Naive B cell (primary cell): ENCODE measurements around the gene TTC22. TPM values are rescaled to one million over a fixed set of nuclear protein-coding genes. Genes with fewer than 3 reads are reported as not detected.
A peak's percentile ranks its signal among the peaks of the same experiment; 100 is the strongest.

Experiments used
- ATAC-seq, 2 donors: fragments of 150-1000 bp; cut with Tn5 transposase; 2 replicates each; pipeline ENCODE4 v1.10.0; 2021; ENCODE audit warnings: low read depth in 2 of 2, mild to moderate bottlenecking in 2 of 2, moderate library complexity in 2 of 2
- DNase-seq: peaks from one replicate; pipeline ENCODE4 v3.0.0; 2022
- H3K27ac Mint-ChIP-seq, 6 donors: one replicate each; pipeline ENCODE4 v1.8.0; 2020 to 2022; ENCODE audit warnings: mild to moderate bottlenecking in 6 of 6, mixed read lengths in 6 of 6, moderate library complexity in 5 of 6, inconsistent platforms in 2 of 6
- H3K27me3 Mint-ChIP-seq, 3 donors: one replicate each; pipeline ENCODE4 v1.8.0; 2021 to 2022; ENCODE audit warnings: mixed read lengths in 3 of 3, mild to moderate bottlenecking in 1 of 3
- H3K36me3 Mint-ChIP-seq, 2 donors: one replicate each; pipeline ENCODE4 v1.8.0; 2020 to 2022; ENCODE audit warnings: mixed read lengths in 2 of 2, inconsistent platforms in 1 of 2, mild to moderate bottlenecking in 1 of 2
- H3K4me1 Mint-ChIP-seq, 3 donors: one replicate each; pipeline ENCODE4 v1.8.0; 2020 to 2022; ENCODE audit warnings: mixed read lengths in 3 of 3, inconsistent platforms in 1 of 3, mild to moderate bottlenecking in 1 of 3, moderate library complexity in 1 of 3
- H3K4me3 Mint-ChIP-seq, 8 donors: one replicate each; pipeline ENCODE4 v1.8.0; 2020 to 2022; ENCODE audit warnings: mild to moderate bottlenecking in 8 of 8, mixed read lengths in 8 of 8, moderate library complexity in 8 of 8, inconsistent platforms in 2 of 8
- H3K9me3 Mint-ChIP-seq, 7 donors: one replicate each; pipeline ENCODE4 v1.8.0; 2020 to 2022; ENCODE audit warnings: mixed read lengths in 7 of 7, mild to moderate bottlenecking in 5 of 7, inconsistent platforms in 2 of 7, moderate library complexity in 1 of 7
- polyA plus RNA-seq, 6 donors: library from polyadenylated mRNA; unstranded; fragments of 300-500 nt; fragmentation: Illumina TruSeq; gene quantifications; one replicate each; pipeline ENCODE4 v1.2.3, GENCODE V29; 2021; ENCODE audit warnings: low read depth in 6 of 6

TTC22 gene
- polyA plus RNA-seq, 6 donors from 2014 or later = 0.41 to 2.0 (median 1.1) TPM; not detected in 1

GRCh38 chr1:54738244-54738643, 62.9 kb downstream of the TTC22 start:
- ATAC-seq (no peak), DNase-seq (no peak)
- Mint-ChIP-seq H3K4me1 (peaks cover 0 to 4% (median 3%) of the 10 kb centered on the region in 3 donors), H3K4me3 (no peak overlapping the region), H3K27ac (peak overlapping the region in 1 of 6 donors; percentile 28), H3K9me3 (no peaks in the 10 kb centered on the region), H3K27me3 (no peaks in the 10 kb centered on the region), H3K36me3 (peaks cover 28 to 32% of the 10 kb centered on the region in 2 donors)

GRCh38 chr1:54736685-54737084, 64.4 kb downstream of the TTC22 start:
- no peaks in the 10 kb centered on the region for H3K27me3 Mint-ChIP-seq

More at GRCh38 chr1:54736685-54737084, 64.4 kb downstream of the TTC22 start:
- no peaks in the 10 kb centered on the region for H3K9me3 Mint-ChIP-seq
- peaks cover 0 to 4% (median 3%) of the 10 kb centered on the region in 3 donors for H3K4me1 Mint-ChIP-seq
- H3K27ac Mint-ChIP-seq = peak overlapping the region in 2 of 6 donors; percentile 21 to 84
- ATAC-seq = no peak
- H3K4me3 Mint-ChIP-seq = no peak overlapping the region
- no peak for DNase-seq
- H3K36me3 Mint-ChIP-seq = peaks cover 22 to 25% of the 10 kb centered on the region in 2 donors

Other genes with a start within 250 kb of the TTC22 start
- not detected for gene FAM151A, start 177.8 kb downstream of the TTC22 start, polyA plus RNA-seq
- gene MROH7, start 159.5 kb downstream of the TTC22 start, polyA plus RNA-seq = not detected
- 10 to 100 TPM; 16.4 to 31.9 (median 20.8) TPM for gene TTC4, start 85.5 kb downstream of the TTC22 start, polyA plus RNA-seq
- gene PARS2, start 36.8 kb downstream of the TTC22 start, polyA plus RNA-seq = 1 to 10 TPM in 5 of 6 donors, not detected in 1; 1.9 to 3.7 (median 3.3) TPM
- gene DHCR24, start 85.9 kb upstream of the TTC22 start, polyA plus RNA-seq = 1 to 10 TPM in 3 of 6 donors, under 1 TPM in 2, not detected in 1; 0.21 to 8.3 (median 1.1) TPM
- gene TMEM61, start 179.3 kb upstream of the TTC22 start, polyA plus RNA-seq = not detected
- not detected for gene BSND, start 197.6 kb upstream of the TTC22 start, polyA plus RNA-seq
- gene PCSK9, start 238.2 kb upstream of the TTC22 start, polyA plus RNA-seq = not detected